SK-N-SH (cell line): ENCODE data around the gene C1orf52. TPM values are rescaled to one million over a fixed set of nuclear protein-coding genes. Genes with fewer than 3 reads are reported as not detected.

Experiments used
- CTCF ChIA-PET: fragments of 300-600, 350-600 bp; formaldehyde crosslinking; extraction: SDS; loops from one replicate; lab custom pipeline; 2021; lab: Yijun Ruan, JAX
- POLR2A ChIA-PET: fragments of 350-600 bp; sonication (Branson Sonifier 250); formaldehyde crosslinking; extraction: SDS; loops from one replicate; lab custom pipeline; 2020; ENCODE audit warnings: antibody characterized with exemption, inconsistent platforms; lab: Yijun Ruan, JAX
- DNase-seq: peaks from one replicate; pipeline ENCODE4 v3.0.0; 2012
- H2AFZ ChIP-seq: fragments of 200-600 bp; sonication (generic); 2 replicates; pipeline ENCODE4 v1.8.1; 2016; ENCODE audit warnings: antibody characterized with exemption, mild to moderate bottlenecking, low read depth
- H3F3A ChIP-seq: fragments of 200-600 bp; sonication (generic); replicated peaks from 2 replicates; pipeline ENCODE3; 2016; ENCODE audit warnings: antibody characterized with exemption, mild to moderate bottlenecking; ENCODE audit not compliant: insufficient read depth
- H3K27ac ChIP-seq, 2 experiments: fragments of 200-500 bp in 1 of 2; fragments of 200-600 bp in 1 of 2; sonication (Bioruptor generic) in 1 of 2; sonication (generic), shearing (Covaris generic) in 1 of 2; 2 replicates each; pipeline versions ENCODE4 v1.5.1 to v1.6.1; 2014 to 2016; ENCODE audit warnings: low read depth in 2 of 2, inconsistent platforms in 1 of 2, low read length in 1 of 2, mild to moderate bottlenecking in 1 of 2, mixed read lengths in 1 of 2
- H3K27me3 ChIP-seq: fragments of 200-600 bp; sonication (generic), shearing (Covaris generic); 2 replicates; pipeline ENCODE4 v1.6.1; 2016; ENCODE audit warnings: mixed run types; ENCODE audit not compliant: insufficient read depth
- H3K36me3 ChIP-seq, 2 experiments: fragments of 200-500 bp in 1 of 2; fragments of 200-600 bp in 1 of 2; sonication (Bioruptor generic) in 1 of 2; sonication (generic) in 1 of 2; replicated peaks in 1 of 2; 2 replicates each; pipeline versions ENCODE3 to v1.5.1; 2014 to 2016; ENCODE audit warnings: low read length in 1 of 2, mild to moderate bottlenecking in 1 of 2; ENCODE audit not compliant: insufficient read depth in 2 of 2, control insufficient read depth in 1 of 2
- H3K4me1 ChIP-seq, 2 experiments: fragments of 200-500 bp in 1 of 2; fragments of 200-600 bp in 1 of 2; sonication (Bioruptor generic) in 1 of 2; sonication (generic), shearing (Covaris generic) in 1 of 2; 2 replicates each; pipeline versions ENCODE4 v1.5.1 to v1.6.1; 2014 to 2016; ENCODE audit warnings: low read depth in 1 of 2, low read length in 1 of 2, mixed run types in 1 of 2; ENCODE audit not compliant: insufficient read depth in 2 of 2, control insufficient read depth in 1 of 2
- H3K4me2 ChIP-seq: fragments of 200-600 bp; sonication (generic), shearing (Covaris generic); 2 replicates; pipeline ENCODE4 v1.6.1; 2017; ENCODE audit warnings: mixed run types
- H3K4me3 ChIP-seq, 2 experiments: fragments of 200-500 bp in 1 of 2; fragments of 200-600 bp in 1 of 2; sonication (Bioruptor generic) in 1 of 2; sonication (generic), shearing (Covaris generic) in 1 of 2; 2 replicates each; pipeline versions ENCODE4 v1.5.1 to v1.8.1; 2014 to 2016; ENCODE audit warnings: low read depth in 2 of 2, inconsistent platforms in 1 of 2, low read length in 1 of 2, mild to moderate bottlenecking in 1 of 2, mixed read lengths in 1 of 2, moderate library complexity in 1 of 2
- H3K79me2 ChIP-seq: fragments of 200-600 bp; sonication (generic); 2 replicates; pipeline ENCODE4 v1.8.1; 2017; ENCODE audit warnings: mild to moderate bottlenecking; ENCODE audit not compliant: insufficient read depth
- H3K9ac ChIP-seq: fragments of 200-600 bp; sonication (generic); 2 replicates; pipeline ENCODE4 v1.6.1; 2017; ENCODE audit warnings: mixed run types
- H3K9me2 ChIP-seq: fragments of 200-600 bp; sonication (generic); 2 replicates; pipeline ENCODE4 v1.6.1; 2017; ENCODE audit warnings: mixed run types
- H3K9me3 ChIP-seq: fragments of 200-600 bp; sonication (generic); 2 replicates; pipeline ENCODE4 v1.6.1; 2017; ENCODE audit warnings: mixed run types, mild to moderate bottlenecking, moderate library complexity
- H4K20me1 ChIP-seq: fragments of 200-600 bp; sonication (generic); 2 replicates; pipeline ENCODE4 v1.6.1; 2017; ENCODE audit warnings: mild to moderate bottlenecking, mixed run types; ENCODE audit not compliant: insufficient read depth
- CHD2 ChIP-seq: fragments of 150-350 bp; IDR thresholded peaks from 2 replicates; pipeline ENCODE4 v1.6.1; 2018; ENCODE audit warnings: low read length; ENCODE audit not compliant: partially characterized antibody
- EP300 ChIP-seq, 2 experiments: IDR thresholded peaks; 2 replicates each; pipeline versions ENCODE4 v1.4.0 to v1.6.1; 2012; ENCODE audit warnings: borderline replicate concordance in 1 of 2, low read depth in 1 of 2, low read length in 1 of 2
- FOSL2 ChIP-seq: IDR thresholded peaks from 2 replicates; pipeline ENCODE4 v1.4.0; 2012; ENCODE audit warnings: low read depth, mild to moderate bottlenecking, moderate library complexity, borderline replicate concordance
- FOXJ3 ChIP-seq: sonication (generic); formaldehyde crosslinking; IDR thresholded peaks from 2 replicates; pipeline ENCODE4 v1.5.1; 2020; ENCODE audit warnings: mild to moderate bottlenecking, missing genetic modification reagents
- FOXM1 ChIP-seq: IDR thresholded peaks from 2 replicates; pipeline ENCODE4 v1.4.0; 2012; ENCODE audit warnings: low read depth, mild to moderate bottlenecking
- GABPA ChIP-seq: IDR thresholded peaks from 2 replicates; pipeline ENCODE4 v1.4.0; 2012; ENCODE audit warnings: low read depth, mild to moderate bottlenecking
- GATA2 ChIP-seq: sonication (generic); formaldehyde crosslinking; IDR thresholded peaks from 2 replicates; pipeline ENCODE4 v1.5.0; 2020; ENCODE audit warnings: mild to moderate bottlenecking, missing genetic modification reagents
- IRF3 ChIP-seq: fragments of 150-350 bp; IDR thresholded peaks from 2 replicates; pipeline ENCODE4 v1.6.1; 2016; ENCODE audit warnings: mild to moderate bottlenecking, low read depth, low read length
- JUND ChIP-seq: IDR thresholded peaks from 2 replicates; pipeline ENCODE4 v1.4.0; 2012
- MAX ChIP-seq: IDR thresholded peaks from 2 replicates; pipeline ENCODE4 v1.4.0; 2012; ENCODE audit warnings: low read depth
- MEF2A ChIP-seq: IDR thresholded peaks from 2 replicates; pipeline ENCODE4 v1.4.0; 2012; ENCODE audit warnings: low read depth, borderline replicate concordance
- MXI1 ChIP-seq: IDR thresholded peaks from 2 replicates; pipeline ENCODE4 v1.6.1; 2012; ENCODE audit warnings: mild to moderate bottlenecking, low read depth, low read length, improper control_type of control experiment
- NFIC ChIP-seq: IDR thresholded peaks from 2 replicates; pipeline ENCODE4 v1.4.0; 2012; ENCODE audit warnings: borderline replicate concordance
- NRF1 ChIP-seq: IDR thresholded peaks from 2 replicates; pipeline ENCODE4 v1.6.1; 2012; ENCODE audit warnings: low read depth, mild to moderate bottlenecking, low read length
- PBX3 ChIP-seq: IDR thresholded peaks from 2 replicates; pipeline ENCODE4; 2012
- POLR2AphosphoS5 ChIP-seq: IDR thresholded peaks from 2 replicates; pipeline ENCODE4 v1.6.1; 2012; ENCODE audit warnings: low read depth, low read length
- RXRA ChIP-seq: IDR thresholded peaks from 2 replicates; pipeline ENCODE4 v1.4.0; 2012; ENCODE audit warnings: low read depth, mild to moderate bottlenecking, borderline replicate concordance
- SIN3A ChIP-seq: IDR thresholded peaks from 2 replicates; pipeline ENCODE4 v1.6.1; 2012; ENCODE audit warnings: low read depth, mild to moderate bottlenecking, low read length, moderate library complexity, borderline replicate concordance
- SMC3 ChIP-seq: IDR thresholded peaks from 2 replicates; pipeline ENCODE4 v1.6.1; 2012; ENCODE audit warnings: low read depth, low read length, improper control_type of control experiment
- TAF1 ChIP-seq: IDR thresholded peaks from 2 replicates; pipeline ENCODE4 v1.6.1; 2012; ENCODE audit warnings: low read depth, mild to moderate bottlenecking, low read length, moderate library complexity, borderline replicate concordance
- USF1 ChIP-seq: IDR thresholded peaks from 2 replicates; pipeline ENCODE4 v1.4.0; 2012; ENCODE audit warnings: low read depth, borderline replicate concordance
- ZBTB33 ChIP-seq: IDR thresholded peaks from 2 replicates; pipeline ENCODE4 v1.4.0; 2012; ENCODE audit warnings: low read depth, borderline replicate concordance
- WGBS: methylation state at CpG from one replicate; pipeline ENCODE4 v1.1.6; 2017; ENCODE audit warnings: low lambda C conversion rate; 5-methylcytosine and 5-hydroxymethylcytosine counted together
- polyA plus RNA-seq, 3 experiments: library from polyadenylated mRNA; depleted of rRNA; stranded (reverse); fragments of >200 nt; gene quantifications; 2 replicates each; pipeline ENCODE4 v1.2.3, GENCODE V29; 2012

The C1orf52 gene
- polyA plus RNA-seq, 1 of the 3 experiments (the other 2 are of a cell fraction) = 23.4 TPM

- Histone ChIP-seq H3K9me3 (no peaks in the 10 kb centered on the region), H3K9ac (no peak overlapping the region), H3K27ac (no peak overlapping the region), H3K4me2 (no peak overlapping the region), H3K79me2 (no peaks in the 10 kb centered on the region), H3F3A (no peaks in the 10 kb centered on the region), H3K4me3 (no peak overlapping the region), H4K20me1 (no peaks in the 10 kb centered on the region), H3K36me3 (no peaks in the 10 kb centered on the region), H3K27me3 (peaks cover 46% of the 10 kb centered on the region), H2AFZ (no peak overlapping the region), H3K4me1 (no peaks in the 10 kb centered on the region), H3K9me2 (no peaks in the 10 kb centered on the region)
- no peak for DNase-seq
- ChIA-PET CTCF (no interaction called here), POLR2A (no interaction called here)
- 9% methylated on average over 5 of the region's 5 CpGs for WGBS
- TF ChIP-seq FOXM1 = no peak
- TF ChIP-seq SIN3A = no peak
- no peak for TF ChIP-seq IRF3
- TF ChIP-seq FOSL2 = no peak
- TF ChIP-seq PBX3 = no peak
- TF ChIP-seq ZBTB33 = no peak
- TF ChIP-seq GABPA = no peak
- no peak for TF ChIP-seq JUND
- TF ChIP-seq MXI1 = no peak
- TF ChIP-seq CHD2 = no peak
- no peak for TF ChIP-seq USF1
- TF ChIP-seq GATA2 (CRISPR knock-in tag) = no peak
- no peak for TF ChIP-seq NRF1
- TF ChIP-seq MEF2A = no peak
Measured at GRCh38 chr1:85214654-85215053, 44.8 kb downstream of the C1orf52 start.

GRCh38 chr1:85208488-85208887 lies 51.0 kb downstream of the C1orf52 start:
- Histone ChIP-seq H3K9ac (no peak overlapping the region), H3K36me3 (no peaks in the 10 kb centered on the region), H2AFZ (no peak overlapping the region), H3K9me2 (no peaks in the 10 kb centered on the region), H3K27me3 (peaks cover 65% of the 10 kb centered on the region), H3K4me2 (no peak overlapping the region), H3K4me3 (no peak overlapping the region), H3K4me1 (no peaks in the 10 kb centered on the region), H4K20me1 (no peaks in the 10 kb centered on the region), H3K79me2 (no peaks in the 10 kb centered on the region), H3K9me3 (no peaks in the 10 kb centered on the region), H3F3A (no peaks in the 10 kb centered on the region), H3K27ac (no peak overlapping the region)
- WGBS = 31% methylated on average over 2 of the region's 2 CpGs
- no peak for DNase-seq
- ChIA-PET CTCF (no interaction called here), POLR2A (no interaction called here)
- TF ChIP-seq USF1 = no peak
- TF ChIP-seq POLR2AphosphoS5 = no peak
- no peak for TF ChIP-seq MAX
- no peak for TF ChIP-seq NRF1
- TF ChIP-seq JUND = no peak
- no peak for TF ChIP-seq NFIC
- no peak for TF ChIP-seq FOXJ3 (CRISPR knock-in tag)
- TF ChIP-seq IRF3 = no peak
- TF ChIP-seq TAF1 = no peak
- TF ChIP-seq SMC3 = no peak
- no peak for TF ChIP-seq RXRA
- TF ChIP-seq EP300 (IDR thresholded peaks at IDR 0.05; ENCODE audit: borderline replicate concordance in 1 of 2, low read depth in 1 of 2, low read length in 1 of 2) = no peak
